Cardiac muscle cell (in vitro differentiated cells and primary cell): ENCODE measurements around the gene DSCAML1. TPM values are rescaled to one million over a fixed set of nuclear protein-coding genes. Genes with fewer than 3 reads are reported as not detected.

Source experiments
- DNase-seq, 2 donors: peaks; one replicate each; pipeline versions ENCODE4 v3.0.0 to v3.0.0-alpha.2; 2010 to 2017; ENCODE audit warnings: low read depth in 1 of 2, low spot score in 1 of 2
- H3K27ac ChIP-seq: fragments of 200-600 bp; sonication (generic); 2 replicates; pipeline ENCODE4 v1.5.1; 2016
- H3K27me3 ChIP-seq: fragments of 200-600 bp; sonication (generic); 2 replicates; pipeline ENCODE4 v1.6.0; 2016; ENCODE audit warnings: control low read depth
- H3K36me3 ChIP-seq: fragments of 200-600 bp; sonication (generic); 2 replicates; pipeline ENCODE4 v1.5.1; 2016; ENCODE audit warnings: control low read depth
- H3K4me1 ChIP-seq: fragments of 200-600 bp; sonication (generic); 2 replicates; pipeline ENCODE4 v1.8.1; 2017; ENCODE audit warnings: low read depth, mild to moderate bottlenecking, mixed run types
- H3K4me3 ChIP-seq: fragments of 200-600 bp; sonication (generic); 2 replicates; pipeline ENCODE4 v1.5.1; 2016; ENCODE audit warnings: mild to moderate bottlenecking
- H3K9me3 ChIP-seq: fragments of 200-600 bp; sonication (generic); 2 replicates; pipeline ENCODE4 v1.5.1; 2017; ENCODE audit warnings: low read depth, mild to moderate bottlenecking, control low read depth
- polyA plus RNA-seq: library from polyadenylated mRNA; unstranded; fragments of >200 nt; fragmentation: Nextera tagmentation; extraction: Ambion mirVana; gene quantifications from 2 replicates; pipeline ENCODE4 v1.2.1, GENCODE V29; 2016
- total RNA-seq: library from RNA; depleted of rRNA; stranded (reverse); fragments of >200 nt; gene quantifications from 2 replicates; pipeline ENCODE4 v1.2.3, GENCODE V29; 2016
- TF ChIP-seq, protein P1 (sequence below): IDR thresholded peaks from 2 replicates; pipeline ENCODE4 v1.5.1; 2012; ENCODE audit warnings: low read depth, mild to moderate bottlenecking, low read length

DSCAML1 gene
- total and polyA plus RNA-seq, 2 experiments from 2014 or later, result 1.8 TPM; not detected in 1

DNA sequence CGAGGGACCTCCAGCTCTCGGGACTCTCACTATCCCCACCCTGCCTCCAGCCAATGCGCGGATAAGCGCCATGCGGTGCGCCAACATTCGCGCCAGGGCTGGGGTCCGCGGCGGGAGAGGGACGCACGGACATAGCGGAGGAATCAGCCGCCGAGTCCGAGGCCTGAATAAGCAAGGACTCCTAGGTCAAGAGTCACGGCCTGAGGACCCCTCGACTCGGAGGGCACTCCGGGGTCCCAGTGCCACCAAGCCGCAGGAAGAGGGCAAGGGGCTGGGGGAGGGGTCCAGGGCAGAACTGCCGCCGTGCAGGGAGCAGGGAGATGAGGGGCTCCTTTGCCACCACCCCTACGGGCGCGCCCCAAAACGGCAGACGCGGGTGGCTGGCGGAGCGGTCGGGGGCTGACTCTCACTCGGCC, 552 bp downstream of the DSCAML1 start:
- peak overlapping the region; percentile 35 for H3K4me3 ChIP-seq
- H3K27ac ChIP-seq, result no peak overlapping the region
- no peaks in the 10 kb centered on the region for H3K9me3 ChIP-seq
- H3K36me3 ChIP-seq, result no peaks in the 10 kb centered on the region
- TF ChIP-seq, protein P1, sequence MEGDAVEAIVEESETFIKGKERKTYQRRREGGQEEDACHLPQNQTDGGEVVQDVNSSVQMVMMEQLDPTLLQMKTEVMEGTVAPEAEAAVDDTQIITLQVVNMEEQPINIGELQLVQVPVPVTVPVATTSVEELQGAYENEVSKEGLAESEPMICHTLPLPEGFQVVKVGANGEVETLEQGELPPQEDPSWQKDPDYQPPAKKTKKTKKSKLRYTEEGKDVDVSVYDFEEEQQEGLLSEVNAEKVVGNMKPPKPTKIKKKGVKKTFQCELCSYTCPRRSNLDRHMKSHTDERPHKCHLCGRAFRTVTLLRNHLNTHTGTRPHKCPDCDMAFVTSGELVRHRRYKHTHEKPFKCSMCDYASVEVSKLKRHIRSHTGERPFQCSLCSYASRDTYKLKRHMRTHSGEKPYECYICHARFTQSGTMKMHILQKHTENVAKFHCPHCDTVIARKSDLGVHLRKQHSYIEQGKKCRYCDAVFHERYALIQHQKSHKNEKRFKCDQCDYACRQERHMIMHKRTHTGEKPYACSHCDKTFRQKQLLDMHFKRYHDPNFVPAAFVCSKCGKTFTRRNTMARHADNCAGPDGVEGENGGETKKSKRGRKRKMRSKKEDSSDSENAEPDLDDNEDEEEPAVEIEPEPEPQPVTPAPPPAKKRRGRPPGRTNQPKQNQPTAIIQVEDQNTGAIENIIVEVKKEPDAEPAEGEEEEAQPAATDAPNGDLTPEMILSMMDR, result no peak
- H3K27me3 ChIP-seq, result peaks cover 93% of the 10 kb centered on the region
- DNase-seq, result peak in 1 of 2 donors; percentile 30
- peaks cover 6% of the 10 kb centered on the region for H3K4me1 ChIP-seq

DNA sequence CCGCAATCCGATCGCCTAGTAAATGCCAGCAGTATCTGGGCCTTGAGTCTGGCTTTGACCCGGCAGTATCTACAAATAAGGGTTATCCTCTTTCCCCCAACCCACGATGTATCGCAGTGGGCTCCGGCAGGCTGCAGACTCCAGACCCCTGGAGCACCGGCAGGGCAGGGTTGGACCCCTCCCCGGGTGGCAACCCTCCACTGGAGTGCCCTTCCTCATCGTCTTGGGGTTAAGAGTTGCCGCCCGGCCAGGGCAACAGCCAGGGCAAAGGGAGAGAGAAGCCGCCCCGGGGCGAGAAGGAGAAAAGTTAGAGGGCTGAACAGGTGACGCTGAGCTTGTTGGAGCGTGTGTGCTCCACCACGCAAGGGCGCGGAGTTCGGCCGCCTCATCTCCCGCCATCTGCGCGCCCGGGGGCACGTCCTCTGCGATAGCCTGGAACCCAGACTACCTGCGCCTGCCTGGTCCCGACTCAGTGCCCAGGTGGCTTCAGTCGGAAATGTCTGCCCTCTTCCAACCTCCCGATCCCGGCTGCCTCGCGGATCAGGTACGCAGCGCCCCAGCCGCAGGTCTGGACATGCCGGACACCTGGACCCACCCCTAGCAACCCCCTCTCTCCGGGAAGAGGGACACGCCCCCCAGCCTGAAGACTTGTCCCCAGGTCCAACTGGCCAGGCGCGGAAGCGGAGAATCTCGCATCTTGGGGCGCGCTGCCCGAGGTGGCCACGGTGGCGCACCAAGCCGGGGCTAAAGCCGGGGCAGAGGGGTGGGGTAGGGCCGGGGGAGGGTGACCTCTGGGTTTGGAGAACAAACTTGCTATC, 1.2 kb downstream of the DSCAML1 start:
- Histone ChIP-seq H3K9me3 (no peaks in the 10 kb centered on the region), H3K4me3 (peak overlapping the region; percentile 35), H3K36me3 (no peaks in the 10 kb centered on the region), H3K27ac (no peak overlapping the region), H3K4me1 (peaks cover 6% of the 10 kb centered on the region), H3K27me3 (peaks cover 93% of the 10 kb centered on the region)
- DNase-seq, result no peak
- TF ChIP-seq, protein P1, result no peak

DNA sequence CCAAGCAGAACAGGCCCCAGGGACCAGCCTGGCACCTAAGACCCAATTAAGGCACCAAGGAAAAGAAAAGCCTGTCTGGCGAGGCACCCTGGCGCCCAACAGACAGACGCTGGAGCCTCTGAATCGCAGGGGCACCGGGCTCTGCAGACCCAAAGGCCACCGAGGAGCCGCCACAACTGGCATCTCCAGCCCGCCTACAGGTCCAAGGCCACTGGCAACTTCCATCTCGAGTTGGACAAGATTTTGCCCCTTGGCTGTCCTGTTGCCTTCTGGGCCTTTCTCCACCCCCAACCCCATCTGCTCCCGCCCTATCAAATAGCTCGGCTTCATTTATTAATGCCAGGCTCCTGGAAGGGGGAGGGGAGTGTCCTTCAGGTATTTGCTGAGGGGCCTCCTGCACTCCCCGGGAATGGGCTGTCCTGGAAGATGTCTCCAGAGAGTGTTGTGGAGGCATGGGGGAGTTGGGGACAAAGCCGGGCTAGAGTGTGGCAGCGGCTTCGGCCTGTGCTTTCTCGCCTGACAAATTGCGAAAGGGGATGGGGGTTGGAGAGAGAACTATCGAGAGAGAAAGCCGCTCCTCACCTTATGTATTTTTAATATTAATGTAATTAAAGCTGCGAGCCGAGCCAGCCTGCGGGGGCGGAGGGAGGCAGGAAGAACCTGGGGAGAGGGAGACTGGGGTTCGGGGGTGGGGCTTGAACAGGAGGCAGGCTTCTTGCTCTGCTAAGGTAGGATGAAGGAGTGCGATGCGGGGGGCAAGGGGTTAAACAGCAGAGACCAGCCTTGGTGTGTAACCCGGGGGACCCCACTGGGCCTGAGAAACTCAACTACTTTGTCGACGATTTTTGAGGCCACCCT, 2.0 kb downstream of the DSCAML1 start:
- no peaks in the 10 kb centered on the region for H3K36me3 ChIP-seq
- no peak for DNase-seq
- TF ChIP-seq, protein P1, result no peak
- H3K4me1 ChIP-seq, result peaks cover 6% of the 10 kb centered on the region
- peaks cover 88% of the 10 kb centered on the region for H3K27me3 ChIP-seq
- no peak overlapping the region for H3K27ac ChIP-seq
- H3K9me3 ChIP-seq, result no peaks in the 10 kb centered on the region
- no peak overlapping the region for H3K4me3 ChIP-seq

DNA sequence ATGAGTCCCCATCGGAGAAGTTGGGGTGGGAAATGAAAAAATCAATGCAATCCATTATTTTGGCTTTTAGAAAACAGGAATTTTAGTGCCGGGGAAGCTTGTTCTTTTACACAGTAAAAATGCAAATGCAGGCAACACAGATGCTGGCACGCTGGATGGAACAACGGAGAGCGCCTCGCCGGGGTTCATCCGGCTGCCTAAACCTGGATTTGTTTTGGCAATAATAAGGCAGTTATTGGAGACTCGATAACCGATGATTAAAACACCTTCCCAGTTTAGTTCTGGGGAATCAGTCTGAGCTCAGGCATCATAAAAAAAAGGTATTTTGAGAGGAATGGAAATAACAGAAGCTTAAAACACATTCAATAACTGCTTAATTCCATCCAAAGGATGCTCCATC, 2.9 kb downstream of the DSCAML1 start:
- no peak for DNase-seq
- Histone ChIP-seq H3K27ac (no peak overlapping the region), H3K4me1 (peaks cover 6% of the 10 kb centered on the region), H3K36me3 (no peaks in the 10 kb centered on the region), H3K4me3 (no peak overlapping the region), H3K9me3 (no peaks in the 10 kb centered on the region), H3K27me3 (peaks cover 84% of the 10 kb centered on the region)
- TF ChIP-seq, protein P1, result no peak

DNA sequence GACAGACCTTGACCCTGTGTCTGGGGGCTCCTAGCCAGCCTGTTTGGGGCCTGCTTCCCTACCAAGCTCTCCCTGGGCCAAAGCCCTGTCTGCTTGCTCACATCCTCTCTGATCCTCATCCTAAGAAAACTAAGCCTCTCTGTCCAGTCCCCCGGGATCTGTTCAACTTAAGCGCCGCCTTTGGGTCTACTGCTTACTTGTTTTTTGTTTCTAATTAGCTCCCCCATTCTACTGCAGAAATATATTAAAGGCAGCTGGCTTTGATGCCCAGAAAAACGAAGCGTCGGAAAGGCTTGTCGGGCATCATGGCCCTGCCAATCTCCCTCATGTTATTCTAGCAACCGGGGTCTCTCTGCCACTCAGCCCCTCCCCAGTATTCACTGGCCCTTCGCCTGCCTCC, 3.4 kb downstream of the DSCAML1 start:
- Histone ChIP-seq H3K4me3 (no peak overlapping the region), H3K27me3 (peaks cover 79% of the 10 kb centered on the region), H3K36me3 (no peaks in the 10 kb centered on the region), H3K9me3 (no peaks in the 10 kb centered on the region), H3K4me1 (peaks cover 6% of the 10 kb centered on the region), H3K27ac (no peak overlapping the region)
- TF ChIP-seq, protein P1, result no peak
- DNase-seq, result no peak
